ENCODE data around the gene DPP3. TPM values are rescaled to one million over a fixed set of nuclear protein-coding genes. Genes with fewer than 3 reads are reported as not detected.

DPP3 gene
- total RNA-seq, 4 donors from 2014 or later, result 15.5 to 48.5 (median 20.1) TPM

GRCh38 chr11:66545701-66546367 lies 65.6 kb downstream of the DPP3 start, which contains the start of gene ZDHHC24:
ZDHHC24 (minus strand) TSS chr11:66546048; CDS start chr11:66546003, 45 bp downstream.
- peak within 1 kb of the TSS; percentile 74 for H3K4me3 ChIP-seq (ENCODE audit: low read depth, poor library complexity, severe bottlenecking)
- DNase-seq (ENCODE audit: low spot score in 2 of 2), result peak; percentile 94 to 99
- no peak for TF ChIP-seq POLR2A (IDR thresholded peaks at IDR 0.05)
- no peak for TF ChIP-seq CTCF (IDR thresholded peaks at IDR 0.05)
- intact Hi-C loops (cut with DNase I; ENCODE audit: low total_unique reads), result no loop called here
- WGBS, 2 donors, result 0% methylated on average over 30 to 36 of the region's 71 CpGs

- peak within 1 kb of the TSS; percentile 74 for H3K4me3 ChIP-seq (ENCODE audit: low read depth, poor library complexity, severe bottlenecking)
- TF ChIP-seq CTCF (IDR thresholded peaks at IDR 0.05) (no peak), POLR2A (IDR thresholded peaks at IDR 0.05) (no peak)
- intact Hi-C loops (cut with DNase I; ENCODE audit: low total_unique reads), result no loop called here
- DNase-seq (ENCODE audit: low spot score in 2 of 2), result no peak
- WGBS, 2 donors, result 1 to 3% methylated on average over 34 to 35 of the region's 37 CpGs
Observed at GRCh38 chr11:66546368-66546965, 66.2 kb downstream of the DPP3 start, which contains the start of gene ACTN3. ACTN3 (plus strand) TSS chr11:66546903; CDS start chr11:66546938, 35 bp downstream.

- DNase-seq (ENCODE audit: low spot score in 2 of 2), result no peak
Observed at GRCh38 chr11:66546966-66547661, 66.9 kb downstream of the DPP3 start.

DNA sequence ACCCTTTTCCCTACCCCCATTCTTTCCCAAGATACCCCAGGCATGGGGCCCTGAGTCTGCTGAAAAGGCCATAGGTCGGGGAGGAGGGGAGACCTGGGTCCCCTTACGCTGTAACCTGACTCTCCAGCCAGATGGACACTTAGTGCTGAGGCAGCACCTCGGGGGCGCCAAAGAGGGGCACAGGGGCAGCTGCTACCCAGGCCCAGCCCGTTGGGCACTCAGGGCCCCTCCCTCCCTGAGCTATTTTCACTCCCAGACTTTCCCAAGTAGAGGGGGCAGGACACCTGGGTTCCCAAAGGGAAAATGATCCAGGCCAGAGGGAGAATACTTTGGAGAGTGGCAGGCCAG lies 67.4 kb downstream of the DPP3 start:
- 50 to 52% methylated on average over 5 of the region's 5 CpGs for WGBS, 2 donors
- no peak for TF ChIP-seq POLR2A (IDR thresholded peaks at IDR 0.05)
- TF ChIP-seq CTCF (IDR thresholded peaks at IDR 0.05), result no peak
- intact Hi-C loops (cut with DNase I; ENCODE audit: low total_unique reads), result no loop called here
- H3K4me3 ChIP-seq (ENCODE audit: low read depth, poor library complexity, severe bottlenecking), result no peak overlapping the region
- no peak for DNase-seq (ENCODE audit: low spot score in 2 of 2)

More at GRCh38 chr11:66546966-66547661, 66.9 kb downstream of the DPP3 start:
- H3K4me3 ChIP-seq (ENCODE audit: low read depth, poor library complexity, severe bottlenecking), result no peak overlapping the region
- 29 to 34% methylated on average over 14 to 16 of the region's 18 CpGs for WGBS, 2 donors
- TF ChIP-seq CTCF (IDR thresholded peaks at IDR 0.05) (no peak), POLR2A (IDR thresholded peaks at IDR 0.05) (no peak)
- intact Hi-C loops (cut with DNase I; ENCODE audit: low total_unique reads), result no loop called here

DNA sequence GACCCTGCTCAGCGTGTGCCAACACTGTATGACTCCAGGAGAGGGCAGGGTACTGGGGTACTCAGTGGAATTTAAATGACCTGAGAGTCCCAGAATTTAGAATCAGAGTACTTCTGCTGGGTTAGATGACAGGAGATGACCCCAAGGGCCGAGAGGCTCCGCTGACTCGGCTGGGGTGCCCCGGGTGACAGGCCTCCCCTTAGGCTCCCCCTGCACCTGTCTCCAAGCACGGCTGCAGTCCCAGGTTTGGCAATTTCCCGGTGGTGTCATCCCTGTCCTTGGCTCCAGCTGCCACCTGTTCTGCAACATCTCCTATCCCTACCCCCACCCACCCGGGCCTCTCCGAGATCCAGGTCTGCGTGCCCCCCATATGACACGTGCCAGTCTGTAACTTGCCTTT lies 67.8 kb downstream of the DPP3 start:
- intact Hi-C loops (cut with DNase I; ENCODE audit: low total_unique reads), result no loop called here
- no peak for DNase-seq (ENCODE audit: low spot score in 2 of 2)
- TF ChIP-seq POLR2A (IDR thresholded peaks at IDR 0.05) (no peak), CTCF (IDR thresholded peaks at IDR 0.05) (no peak)
- no peak overlapping the region for H3K4me3 ChIP-seq (ENCODE audit: low read depth, poor library complexity, severe bottlenecking)
- 31 to 45% methylated on average over 11 of the region's 11 CpGs for WGBS, 2 donors

Data from lower leg skin (tissue), 4 donors.